Breast epithelium (tissue), 4 donors: Measurements from ENCODE around the gene ZDHHC24. TPM values are rescaled to one million over a fixed set of nuclear protein-coding genes. Genes with fewer than 3 reads are reported as not detected.
"Not testable (repeated sequence)": the region's sequence is repeated elsewhere in the genome, so short reads cannot be mapped to it uniquely, and the experiment has no call there.

Source experiments
- DNase-seq, 2 donors: peaks; one replicate each; pipeline ENCODE4 v3.0.0-alpha.2; 2019; ENCODE audit warnings: low spot score in 2 of 2
- H3K27ac ChIP-seq, 2 donors: fragments of 200-600 bp; sonication (generic) in 1 of 2; one replicate each; pipeline ENCODE4 v1.5.1; 2016 to 2019; ENCODE audit warnings: mild to moderate bottlenecking in 1 of 2
- H3K27me3 ChIP-seq, 2 donors: fragments of 200-600 bp; sonication (generic) in 1 of 2; one replicate each; pipeline versions ENCODE4 v1.5.1 to v1.6.0; 2017 to 2019; ENCODE audit warnings: control low read depth in 1 of 2, mild to moderate bottlenecking in 1 of 2
- H3K36me3 ChIP-seq: fragments of 200-600 bp; one replicate; pipeline ENCODE4 v1.5.1; 2019
- H3K4me1 ChIP-seq, 2 donors: fragments of 200-600 bp; sonication (generic); one replicate each; pipeline ENCODE4 v1.5.1; 2016 to 2019; ENCODE audit warnings: control low read depth in 1 of 2
- H3K4me3 ChIP-seq, 3 donors: fragments of 200-600 bp; sonication (generic); 1 replicate in 2 of 3; 2 replicates in 1 of 3; pipeline ENCODE4 v1.5.1; 2016 to 2019; ENCODE audit warnings: mild to moderate bottlenecking in 3 of 3, moderate library complexity in 2 of 3
- H3K9me3 ChIP-seq, 2 donors: fragments of 200-600 bp; sonication (generic) in 1 of 2; one replicate each; pipeline ENCODE4 v1.5.1; 2016 to 2019; ENCODE audit warnings: control low read depth in 1 of 2
- CTCF ChIP-seq, 3 donors: fragments of 450-650 bp; IDR thresholded peaks; one replicate each; pipeline ENCODE4 v1.5.1; 2016 to 2017; ENCODE audit warnings: antibody characterized with exemption in 3 of 3, mild to moderate bottlenecking in 3 of 3, moderate library complexity in 3 of 3
- POLR2A ChIP-seq: fragments of 450-650 bp; IDR thresholded peaks from one replicate; pipeline ENCODE4 v1.6.1; 2016; ENCODE audit warnings: antibody characterized with exemption, mild to moderate bottlenecking, moderate library complexity
- POLR2AphosphoS5 ChIP-seq, 3 donors: sonication (generic); formaldehyde crosslinking; IDR thresholded peaks; one replicate each; pipeline ENCODE4 v1.6.1; 2017; ENCODE audit warnings: antibody characterized with exemption in 3 of 3
- intact Hi-C: fragments of 100-400 bp; cut with DNase I; formaldehyde crosslinking; loops from one replicate; pipeline ENCODE4 v1.15.1; 2023; ENCODE audit warnings: low total_unique reads
- total RNA-seq, 3 donors: library from RNA; depleted of rRNA; stranded (reverse); fragments of >200 nt; gene quantifications; one replicate each; pipeline ENCODE4 v1.1.0, GENCODE V29; 2016

Gene ZDHHC24
- total RNA-seq, 3 donors from 2014 or later: 12.9 to 20.0 (median 14.1) TPM

DNA sequence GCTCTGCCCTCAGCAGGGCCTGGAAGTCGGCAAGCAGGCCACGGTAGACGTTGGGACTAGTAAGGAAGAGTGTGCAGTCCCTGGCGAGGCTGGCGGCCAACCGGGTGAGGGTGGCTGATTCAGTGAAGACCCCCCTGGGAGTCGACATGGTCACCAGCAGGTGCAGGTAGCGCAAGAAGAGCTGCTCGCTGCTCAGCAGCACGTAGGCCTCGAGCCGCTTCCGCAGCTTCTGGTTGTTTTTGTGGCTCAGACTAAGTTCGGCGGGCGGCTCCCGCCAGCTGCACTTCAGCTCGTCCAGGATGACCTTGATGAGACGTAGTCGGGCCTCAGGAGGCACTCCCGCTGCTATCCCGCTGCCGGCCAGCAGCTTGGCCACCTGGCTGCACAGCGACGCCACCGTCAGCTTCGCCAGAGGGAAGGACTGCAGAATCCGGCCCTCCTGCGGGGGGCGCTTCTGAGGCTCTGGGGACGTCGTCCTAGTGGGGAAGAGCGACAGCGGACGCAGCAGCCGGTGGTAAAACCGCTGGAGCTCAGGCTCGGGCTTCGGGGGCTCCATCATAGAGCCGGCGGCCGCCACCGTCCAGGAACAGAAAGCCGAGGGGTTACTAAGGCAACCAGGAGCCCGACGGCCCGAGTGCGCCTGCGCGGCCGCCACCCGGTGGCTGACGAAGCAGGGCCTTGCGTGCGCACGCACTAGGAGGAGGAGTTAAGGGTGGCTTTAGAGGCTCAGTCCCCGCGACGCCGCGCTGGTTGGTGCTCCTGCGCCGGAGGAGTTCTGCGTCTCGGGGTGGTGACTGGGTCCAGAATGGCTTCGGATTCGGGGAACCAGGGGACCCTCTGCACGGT, 46.8 kb upstream of the ZDHHC24 start, which contains the start of the genes CCDC87 and CCS:
TSS of gene CCDC87 (minus strand) at position 607 of the 846 bp plus-strand sequence. CDS start at position 559, 48 bp downstream.
TSS of gene CCS (plus strand) at position 729 of the 846 bp plus-strand sequence. CDS start at position 806, 77 bp downstream.
- H3K36me3 ChIP-seq: no peaks in the 10 kb centered on the region

GRCh38 chr11:66591175-66591574, 45.3 kb upstream of the ZDHHC24 start:
- no peaks in the 10 kb centered on the region for H3K27me3 ChIP-seq
- H3K9me3 ChIP-seq: no peaks in the 10 kb centered on the region
- TF ChIP-seq POLR2AphosphoS5 (IDR thresholded peaks at IDR 0.05) (no peak), CTCF (IDR thresholded peaks at IDR 0.05) (no peak), POLR2A (no peak)
- H3K27ac ChIP-seq: no peak overlapping the region
- intact Hi-C loops: no loop called here
- H3K36me3 ChIP-seq: no peaks in the 10 kb centered on the region
- H3K4me1 ChIP-seq: peaks cover 0 to 4% of the 10 kb centered on the region in 2 donors
- no peak for DNase-seq
- H3K4me3 ChIP-seq: no peak overlapping the region

More for the DNA sequence above, 46.8 kb upstream of the ZDHHC24 start, which contains the start of the genes CCDC87 and CCS:
- Histone ChIP-seq H3K9me3 (no peaks in the 10 kb centered on the region), H3K27ac (peak within 1 kb of the TSS; percentile 88 to 94), H3K4me1 (peaks cover 0 to 4% of the 10 kb centered on the region in 2 donors), H3K4me3 (peak within 1 kb of the TSS; percentile 69 to 77 (median 72)), H3K27me3 (no peaks in the 10 kb centered on the region)
- intact Hi-C loops: no loop called here
- TF ChIP-seq POLR2A: peak; percentile 78
- TF ChIP-seq POLR2AphosphoS5 (IDR thresholded peaks at IDR 0.05): peak; percentile 70 to 87 (median 86)
- peak; percentile 39 to 92 (median 87) for TF ChIP-seq CTCF (IDR thresholded peaks at IDR 0.05)
- peak; percentile 96 to 97 for DNase-seq

DNA sequence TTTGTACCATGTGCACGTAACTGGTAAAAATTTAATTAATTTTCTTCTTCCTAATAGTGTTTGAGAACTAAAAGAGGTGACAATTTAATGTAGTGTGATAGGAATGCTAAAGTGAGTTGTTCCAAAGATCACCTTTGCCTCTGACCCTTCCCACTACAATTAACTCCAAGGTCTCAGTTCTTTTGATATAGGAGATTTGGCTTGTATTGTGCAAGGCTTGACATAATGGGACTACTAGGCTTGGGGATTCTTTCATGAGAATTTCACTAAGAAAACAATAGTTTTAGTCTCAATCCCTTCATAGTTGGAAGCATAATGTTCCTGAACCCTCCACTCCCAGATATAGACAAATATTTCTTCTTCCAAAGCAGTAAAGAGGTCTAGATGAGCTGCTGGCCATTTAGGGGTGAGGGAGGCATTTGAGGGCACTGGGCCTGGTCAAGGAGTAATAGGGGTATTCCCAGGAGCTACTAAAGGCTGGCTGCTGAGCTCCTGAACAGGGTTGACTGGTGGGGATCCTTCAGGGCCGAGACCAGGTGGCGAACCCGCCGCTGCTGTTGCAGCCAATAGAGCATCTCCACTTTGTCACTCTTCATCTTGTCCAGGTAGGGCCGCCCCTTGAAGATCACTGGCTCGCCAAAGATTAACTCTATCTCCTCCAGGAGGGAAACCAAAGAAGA, 44.3 kb upstream of the ZDHHC24 start:
- intact Hi-C loops: no loop called here
- Histone ChIP-seq H3K36me3 (no peaks in the 10 kb centered on the region), H3K9me3 (no peaks in the 10 kb centered on the region), H3K4me1 (peaks cover 0 to 4% of the 10 kb centered on the region in 2 donors), H3K27me3 (no peaks in the 10 kb centered on the region), H3K27ac (no peak overlapping the region), H3K4me3 (no peak overlapping the region)
- DNase-seq: no peak
- no peak for TF ChIP-seq POLR2AphosphoS5 (IDR thresholded peaks at IDR 0.05)
- no peak for TF ChIP-seq CTCF (IDR thresholded peaks at IDR 0.05)
- no peak for TF ChIP-seq POLR2A

GRCh38 chr11:66589315-66589714, 43.5 kb upstream of the ZDHHC24 start:
- H3K27me3 ChIP-seq, H3K4me3 ChIP-seq, H3K4me1 ChIP-seq, DNase-seq, H3K9me3 ChIP-seq, intact Hi-C loops, H3K36me3 ChIP-seq, H3K27ac ChIP-seq: not testable (repeated sequence)

DNA sequence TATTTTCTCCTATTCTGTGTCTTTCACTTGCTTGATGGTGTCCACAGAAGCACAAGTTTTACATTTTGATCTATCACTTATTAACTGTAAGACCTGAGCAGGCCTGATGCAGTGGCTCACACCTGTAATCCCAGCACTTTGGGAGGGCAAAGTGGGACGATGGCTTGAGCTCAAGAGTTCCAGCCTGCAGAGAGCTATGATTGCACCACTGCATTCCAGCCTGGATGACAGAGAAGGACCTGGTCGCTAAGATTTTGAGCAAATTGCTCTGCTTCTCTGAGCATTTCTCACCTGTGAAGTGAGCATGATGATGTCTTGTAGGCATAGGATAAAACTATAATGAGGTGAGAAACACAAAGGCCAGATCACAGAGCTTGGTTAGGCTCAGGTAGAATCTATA, 40.3 kb upstream of the ZDHHC24 start:
- Histone ChIP-seq H3K9me3 (no peaks in the 10 kb centered on the region), H3K27me3 (no peaks in the 10 kb centered on the region), H3K4me3 (no peak overlapping the region), H3K4me1 (no peaks in the 10 kb centered on the region), H3K27ac (no peak overlapping the region), H3K36me3 (no peaks in the 10 kb centered on the region)
- no peak for DNase-seq
- TF ChIP-seq CTCF (IDR thresholded peaks at IDR 0.05): no peak
- TF ChIP-seq POLR2A: no peak
- no peak for TF ChIP-seq POLR2AphosphoS5 (IDR thresholded peaks at IDR 0.05)
- intact Hi-C loops: no loop called here

- intact Hi-C loops, H3K9me3 ChIP-seq: not testable (repeated sequence)
Measured at GRCh38 chr11:66585447-66585846, 39.6 kb upstream of the ZDHHC24 start.

GRCh38 chr11:66582565-66583147, 36.8 kb upstream of the ZDHHC24 start:
- intact Hi-C loops, DNase-seq, H3K4me1 ChIP-seq, H3K4me3 ChIP-seq, H3K36me3 ChIP-seq, H3K9me3 ChIP-seq, H3K27me3 ChIP-seq, H3K27ac ChIP-seq: not testable (repeated sequence)

More at GRCh38 chr11:66585447-66585846, 39.6 kb upstream of the ZDHHC24 start:
- H3K4me3 ChIP-seq, H3K36me3 ChIP-seq, H3K27me3 ChIP-seq, DNase-seq, H3K27ac ChIP-seq, H3K4me1 ChIP-seq: not testable (repeated sequence)
